Posterior vena cava (tissue), 2 donors: ENCODE results near the gene ITCH. TPM values are rescaled to one million over a fixed set of nuclear protein-coding genes. Genes with fewer than 3 reads are reported as not detected.
A peak's percentile ranks its signal among the peaks of the same experiment; 100 is the strongest.
"Not testable (repeated sequence)": the region's sequence is repeated elsewhere in the genome, so short reads cannot be mapped to it uniquely, and the experiment has no call there.

Experiments
- DNase-seq: peaks from one replicate; pipeline ENCODE4 v3.0.0-alpha.2; 2020; ENCODE audit warnings: low spot score
- intact Hi-C, 2 donors: fragments of 100-400 bp; cut with DNase I; formaldehyde crosslinking; loops; one replicate each; pipeline versions ENCODE4 v1.14.1 to v1.14.2; 2022 to 2023
- total RNA-seq, 2 donors: library from RNA; stranded (reverse); fragmentation: NEBNext Ultra II Directional; extraction: Animal tissue kit (Norgen Biotek cat#: 25700); gene quantifications; one replicate each; pipeline ENCODE4 v1.2.1, GENCODE V29; 2021
- donor health status: DM: yes; HTN: yes; CAD: no.
- donor health status: DM: yes; HTN: yes; CAD: no.

The ITCH gene
- total RNA-seq, 2 donors from 2014 or later, result 51.8 to 64.8 TPM

- intact Hi-C loops, result no loop called here
- DNase-seq, result no peak
Observed at GRCh38 chr20:34485068-34485634, 122.1 kb downstream of the ITCH start.

- DNase-seq, result no peak
- intact Hi-C loops, result no loop called here
Observed at GRCh38 chr20:34491226-34491931, 128.3 kb downstream of the ITCH start.

- intact Hi-C loops, result no loop called here
- no peak for DNase-seq
Observed at GRCh38 chr20:34491932-34492509, 128.9 kb downstream of the ITCH start.

- DNase-seq, result no peak
- intact Hi-C loops, result no loop called here
Observed at GRCh38 chr20:34493646-34494045, 130.6 kb downstream of the ITCH start.

- no peak for DNase-seq
- intact Hi-C loops, result no loop called here
Observed at GRCh38 chr20:34495307-34495706, 132.2 kb downstream of the ITCH start.

GRCh38 chr20:34495916-34496315, 132.8 kb downstream of the ITCH start:
- no peak for DNase-seq
- intact Hi-C loops, result no loop called here

GRCh38 chr20:34497596-34497995, 134.5 kb downstream of the ITCH start:
- DNase-seq, intact Hi-C loops: not testable (repeated sequence)

GRCh38 chr20:34500823-34501222, 137.8 kb downstream of the ITCH start:
- no peak for DNase-seq
- intact Hi-C loops, result no loop called here

- intact Hi-C loops, result no loop called here
- no peak for DNase-seq
Observed at GRCh38 chr20:34506480-34506879, 143.4 kb downstream of the ITCH start.

- intact Hi-C loops, result no loop called here
- no peak for DNase-seq
Observed at GRCh38 chr20:34507702-34508413, 144.8 kb downstream of the ITCH start.

GRCh38 chr20:34510575-34510974, 147.5 kb downstream of the ITCH start:
- intact Hi-C loops, result no loop called here

GRCh38 chr20:34511891-34512265, 148.8 kb downstream of the ITCH start:
- no peak for DNase-seq
- intact Hi-C loops, result no loop called here

More at GRCh38 chr20:34510575-34510974, 147.5 kb downstream of the ITCH start:
- DNase-seq, result no peak

GRCh38 chr20:34512266-34512954, 149.3 kb downstream of the ITCH start:
- DNase-seq, result no peak
- intact Hi-C loops, result no loop called here

GRCh38 chr20:34512955-34513419, 149.9 kb downstream of the ITCH start:
- intact Hi-C loops, result no loop called here
- DNase-seq, result no peak

- intact Hi-C loops, DNase-seq: not testable (repeated sequence)
Observed at GRCh38 chr20:34514034-34514433, 151.0 kb downstream of the ITCH start.

- intact Hi-C loops, result no loop called here
- no peak for DNase-seq
Observed at GRCh38 chr20:34514897-34515483, 151.9 kb downstream of the ITCH start.

GRCh38 chr20:34515484-34516246, 152.6 kb downstream of the ITCH start:
- DNase-seq, result no peak
- intact Hi-C loops, result no loop called here

GRCh38 chr20:34516247-34517113, 153.4 kb downstream of the ITCH start, which contains the start of gene DYNLRB1:
TSS of gene DYNLRB1 (plus strand) at chr20:34516422. CDS start at chr20:34516459, 37 bp downstream.
- intact Hi-C loops, result no loop called here

More at GRCh38 chr20:34516247-34517113, 153.4 kb downstream of the ITCH start, which contains the start of gene DYNLRB1:
- DNase-seq, result peak; percentile 99
